HepG2 (cell line): Measurements from ENCODE around the gene RBM12. TPM values are rescaled to one million over a fixed set of nuclear protein-coding genes. Genes with fewer than 3 reads are reported as not detected.

Experiments used
- AGO1 ChIP-seq: fragments of 200-400 bp; formaldehyde crosslinking; IDR thresholded peaks from 2 replicates; pipeline ENCODE4 v1.6.1; 2017; ENCODE audit warnings: mild to moderate bottlenecking, low read depth, low read length, moderate library complexity; ENCODE audit not compliant: poor library complexity, severe bottlenecking
- AKAP8 ChIP-seq: sonication (generic); formaldehyde crosslinking; IDR thresholded peaks from 2 replicates; pipeline ENCODE4 v1.5.1; 2020; ENCODE audit warnings: mild to moderate bottlenecking, missing genetic modification reagents
- CREB1 ChIP-seq, 2 experiments: fragments of 450-650 bp in 1 of 2; IDR thresholded peaks; 2 replicates each; pipeline ENCODE4 v1.6.1; 2016 to 2017; ENCODE audit warnings: control low read depth in 1 of 2, mild to moderate bottlenecking in 1 of 2, missing compliant biosample characterization in 1 of 2, missing genetic modification characterization in 1 of 2
- GABPA ChIP-seq, 2 experiments: IDR thresholded peaks; 2 replicates each; pipeline ENCODE4 v1.6.1; 2011 to 2016; ENCODE audit warnings: low read depth in 2 of 2, low read length in 1 of 2, missing biosample characterization in 1 of 2, missing genetic modification characterization in 1 of 2
- GLI4 ChIP-seq: sonication (generic); formaldehyde crosslinking; IDR thresholded peaks from 2 replicates; pipeline ENCODE4 v1.5.1; 2020; ENCODE audit warnings: missing genetic modification reagents, mild to moderate bottlenecking, moderate library complexity, borderline replicate concordance
- GTF2F1 ChIP-seq: fragments of 150-350 bp; IDR thresholded peaks from 2 replicates; pipeline ENCODE4 v1.6.1; 2014; ENCODE audit warnings: low read length
- GTF3A ChIP-seq: sonication (generic); formaldehyde crosslinking; conservative IDR thresholded peaks from 2 replicates; pipeline ENCODE4 v1.4.0; 2020; ENCODE audit warnings: mild to moderate bottlenecking, missing genetic modification reagents
- HCFC1 ChIP-seq: fragments of 150-350 bp; IDR thresholded peaks from 2 replicates; pipeline ENCODE4 v1.6.1; 2014; ENCODE audit warnings: low read depth, low read length
- HES4 ChIP-seq: sonication (generic); formaldehyde crosslinking; IDR thresholded peaks from 2 replicates; pipeline ENCODE4 v1.9.0; 2021; ENCODE audit warnings: mild to moderate bottlenecking, missing genetic modification reagents, borderline replicate concordance
- MLX ChIP-seq: IDR thresholded peaks from 2 replicates; pipeline ENCODE4 v1.6.1; 2016
- MTF1 ChIP-seq: sonication (generic); formaldehyde crosslinking; IDR thresholded peaks from 2 replicates; pipeline ENCODE4 v1.5.0; 2020; ENCODE audit warnings: missing genetic modification reagents
- POLR2G ChIP-seq: fragments of 200-400 bp; formaldehyde crosslinking; IDR thresholded peaks from 2 replicates; pipeline ENCODE4 v1.6.1; 2018; ENCODE audit warnings: mild to moderate bottlenecking, low read depth, low read length, moderate library complexity
- SOX5 ChIP-seq: IDR thresholded peaks from 2 replicates; pipeline ENCODE4 v1.6.1; 2016; ENCODE audit warnings: borderline replicate concordance
- SRSF4 ChIP-seq: fragments of 200-400 bp; formaldehyde crosslinking; IDR thresholded peaks from one replicate; pipeline ENCODE4 v1.6.1; 2018; ENCODE audit warnings: mild to moderate bottlenecking, low read depth, low read length, moderate library complexity; ENCODE audit not compliant: poor library complexity, severe bottlenecking
- TBP ChIP-seq: sonication (generic); formaldehyde crosslinking; IDR thresholded peaks from 2 replicates; pipeline ENCODE4 v1.5.0; 2020; ENCODE audit warnings: missing genetic modification reagents
- TSC22D2 ChIP-seq: sonication (generic); formaldehyde crosslinking; IDR thresholded peaks from 2 replicates; pipeline ENCODE4 v1.5.1; 2020; ENCODE audit warnings: missing genetic modification reagents, mild to moderate bottlenecking, borderline replicate concordance
- YEATS2 ChIP-seq: sonication (generic); formaldehyde crosslinking; IDR thresholded peaks from 2 replicates; pipeline ENCODE4 v1.4.0; 2020; ENCODE audit warnings: missing genetic modification reagents, borderline replicate concordance
- ZBTB4 ChIP-seq: sonication (generic); formaldehyde crosslinking; IDR thresholded peaks from 2 replicates; pipeline ENCODE4 v1.4.0; 2020; ENCODE audit warnings: missing genetic modification reagents, mild to moderate bottlenecking, borderline replicate concordance
- ZBTB8A ChIP-seq: sonication (generic); formaldehyde crosslinking; IDR thresholded peaks from 2 replicates; pipeline ENCODE4 v1.4.0; 2020; ENCODE audit warnings: mild to moderate bottlenecking, low read depth, missing genetic modification reagents, borderline replicate concordance
- ZFP37 ChIP-seq: sonication (generic); formaldehyde crosslinking; IDR thresholded peaks from 2 replicates; pipeline ENCODE4 v1.4.0; 2020; ENCODE audit warnings: missing genetic modification reagents, borderline replicate concordance
- ZFP82 ChIP-seq: sonication (generic); formaldehyde crosslinking; IDR thresholded peaks from 2 replicates; pipeline ENCODE4 v1.5.1; 2020; ENCODE audit warnings: mild to moderate bottlenecking, missing genetic modification reagents, borderline replicate concordance
- ZNF460 ChIP-seq: sonication (generic); formaldehyde crosslinking; IDR thresholded peaks from 2 replicates; pipeline ENCODE4 v1.5.1; 2020; ENCODE audit warnings: missing genetic modification reagents, mild to moderate bottlenecking, borderline replicate concordance
- ZNF788 ChIP-seq: sonication (generic); formaldehyde crosslinking; IDR thresholded peaks from 2 replicates; pipeline ENCODE4 v1.5.0; 2020; ENCODE audit warnings: mild to moderate bottlenecking, missing genetic modification reagents, borderline replicate concordance
- polyA plus RNA-seq, 8 experiments: library from polyadenylated mRNA; depleted of rRNA in 3 of 8; stranded (reverse) in 7 of 8; unstranded in 1 of 8; fragments of >200 nt; fragmentation: Illumina TruSeq in 4 of 8; extraction: Trizol in 4 of 8; gene quantifications; 2 replicates each; pipeline versions ENCODE4 v1.2.1 to v1.2.3, GENCODE V29; 2011 to 2016; ENCODE audit warnings: low read depth in 4 of 8, missing spikeins in 1 of 8, mixed read lengths in 1 of 8; ENCODE audit not compliant: insufficient read depth in 1 of 8
- total RNA-seq, 5 experiments: library from RNA; depleted of rRNA; stranded (reverse); fragments of >200 nt; fragmentation: Illumina TruSeq; extraction: Trizol; gene quantifications; 2 replicates each; pipeline ENCODE4 v1.2.3, GENCODE V29; 2016; ENCODE audit warnings: low read depth in 1 of 5

The RBM12 gene
- total and polyA plus RNA-seq, 2 of the 13 experiments (the other 11 are each of a cell fraction or from before 2014, with no cell fraction given), result 97.9 to 104 TPM

- no peak for TF ChIP-seq ZFP37 (CRISPR knock-in tag)
- TF ChIP-seq MLX, result no peak; the same call in none of the 2 replicates
- TF ChIP-seq MTF1, result no peak
- TF ChIP-seq YEATS2 (CRISPR knock-in tag), result peak; percentile 85
- TF ChIP-seq AKAP8 (CRISPR knock-in tag), result peak; percentile 85
- no peak for TF ChIP-seq ZNF460 (CRISPR knock-in tag)
- TF ChIP-seq GTF2F1, result no peak
- TF ChIP-seq GLI4 (CRISPR knock-in tag), result peak; percentile 20; the same call in 1 of the 2 replicates
- TF ChIP-seq TSC22D2 (CRISPR knock-in tag), result peak; percentile 80; the same call in 1 of the 2 replicates
- TF ChIP-seq ZBTB8A (CRISPR knock-in tag), result no peak
- peak; percentile 92 for TF ChIP-seq AGO1
- peak; percentile 28; the same call in 1 of the 2 replicates for TF ChIP-seq ZBTB4 (CRISPR knock-in tag)
- TF ChIP-seq ZNF788, result peak; percentile 86
- peak; percentile 70; the same call in 1 of the 2 replicates for TF ChIP-seq SOX5
- peak; percentile 95 for TF ChIP-seq ZFP82 (CRISPR knock-in tag)
- peak; percentile 60 for TF ChIP-seq POLR2G
- TF ChIP-seq GTF3A (CRISPR knock-in tag), result no peak
- TF ChIP-seq TBP (CRISPR knock-in tag), result no peak
- TF ChIP-seq GABPA (IDR thresholded peaks at IDR 0.05; ENCODE audit: low read depth, low read length), result peak; percentile 48
- peak; percentile 79 for TF ChIP-seq GABPA (CRISPR knock-in tag; IDR thresholded peaks at IDR 0.05; ENCODE audit: low read depth)
- no peak for TF ChIP-seq SRSF4
- TF ChIP-seq CREB1 (IDR thresholded peaks at IDR 0.05), result no peak
- TF ChIP-seq CREB1 (CRISPR knock-in tag; IDR thresholded peaks at IDR 0.05), result peak; percentile 47; the same call in 1 of the 2 replicates
- no peak for TF ChIP-seq HES4 (CRISPR knock-in tag)
- no peak for TF ChIP-seq HCFC1
Measured at GRCh38 chr20:35617397-35618262, 47.1 kb downstream of the RBM12 start (continued).
